ENCODE data around the gene TBX20. TPM values are rescaled to one million over a fixed set of nuclear protein-coding genes. Genes with fewer than 3 reads are reported as not detected.
"Not testable (repeated sequence)": the region's sequence is repeated elsewhere in the genome, so short reads cannot be mapped to it uniquely, and the experiment has no call there.

The TBX20 gene
- total RNA-seq, 1 experiment from 2014 or later: not detected

DNA sequence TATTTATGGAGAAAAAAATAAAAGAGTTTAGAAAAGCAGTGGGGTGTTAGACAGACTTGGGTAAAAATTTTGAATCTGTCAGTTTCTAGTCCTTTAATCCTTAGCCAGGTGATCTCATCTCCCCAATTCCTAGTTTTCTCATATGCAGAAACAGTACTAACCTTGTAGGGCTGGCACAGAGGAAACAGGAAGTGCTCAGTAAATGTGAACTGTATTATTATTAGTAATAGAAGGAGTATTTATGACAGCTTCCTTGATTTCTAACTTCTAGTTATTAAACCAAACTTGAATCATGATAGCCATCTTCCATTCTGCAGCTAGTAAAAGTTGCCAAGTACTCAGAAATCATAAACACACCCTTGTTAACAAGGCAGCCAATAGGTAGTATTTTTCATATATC, 12.5 kb downstream of the TBX20 start:
- no peak overlapping the region for H3K4me2 ChIP-seq (ENCODE audit: low read depth, low read length, poor library complexity, severe bottlenecking)
- no peaks in the 10 kb centered on the region for H4K20me1 ChIP-seq (ENCODE audit: insufficient read depth, low read depth, low read length)
- H3K4me1 ChIP-seq (ENCODE audit: low read length): no peaks in the 10 kb centered on the region
- H3K9me2 ChIP-seq (replicated peaks; ENCODE audit: insufficient read depth, low read length): no peaks in the 10 kb centered on the region
- no peaks in the 10 kb centered on the region for H3K27me3 ChIP-seq (ENCODE audit: low read length)
- no peak overlapping the region for H3K4me3 ChIP-seq (ENCODE audit: low read length)
- no peak overlapping the region for H3K9ac ChIP-seq (ENCODE audit: low read length)
- H3K27ac ChIP-seq (ENCODE audit: low read length): no peak overlapping the region
- no peaks in the 10 kb centered on the region for H3K79me2 ChIP-seq (ENCODE audit: low read length)
- H2AFZ ChIP-seq (ENCODE audit: low read length): no peak overlapping the region
- H3K9me3 ChIP-seq (ENCODE audit: low read length): no peaks in the 10 kb centered on the region
- H3K36me3 ChIP-seq (ENCODE audit: insufficient read depth, low read length): no peaks in the 10 kb centered on the region
- DNase-seq: no peak

DNA sequence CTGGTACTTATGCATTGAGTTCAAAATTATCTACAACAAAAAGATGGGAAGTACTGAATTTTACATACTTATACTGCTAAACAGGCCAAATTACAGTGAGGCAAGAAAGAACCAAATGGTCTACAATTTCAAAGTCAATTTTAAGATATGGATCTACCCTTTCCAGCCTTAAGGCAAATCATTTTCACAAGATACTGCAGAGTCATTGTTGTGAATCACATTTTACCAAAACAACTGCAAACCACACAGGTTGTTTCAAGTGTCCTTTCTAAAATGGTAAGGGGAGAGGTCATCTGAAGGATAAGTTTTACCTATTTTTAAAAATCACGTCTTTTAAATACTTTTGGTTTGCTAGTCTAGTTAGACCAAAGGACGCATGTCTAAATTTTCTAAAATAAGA, 12.9 kb downstream of the TBX20 start:
- H3K9me3 ChIP-seq (ENCODE audit: low read length); H3K9me2 ChIP-seq (replicated peaks; ENCODE audit: insufficient read depth, low read length); H3K4me1 ChIP-seq (ENCODE audit: low read length); H3K27me3 ChIP-seq (ENCODE audit: low read length); H3K4me3 ChIP-seq (ENCODE audit: low read length); H3K36me3 ChIP-seq (ENCODE audit: insufficient read depth, low read length); H3K79me2 ChIP-seq (ENCODE audit: low read length); H3K4me2 ChIP-seq (ENCODE audit: low read depth, low read length, poor library complexity, severe bottlenecking); DNase-seq; H2AFZ ChIP-seq (ENCODE audit: low read length); H4K20me1 ChIP-seq (ENCODE audit: insufficient read depth, low read depth, low read length); H3K27ac ChIP-seq (ENCODE audit: low read length); H3K9ac ChIP-seq (ENCODE audit: low read length): not testable (repeated sequence)

DNA sequence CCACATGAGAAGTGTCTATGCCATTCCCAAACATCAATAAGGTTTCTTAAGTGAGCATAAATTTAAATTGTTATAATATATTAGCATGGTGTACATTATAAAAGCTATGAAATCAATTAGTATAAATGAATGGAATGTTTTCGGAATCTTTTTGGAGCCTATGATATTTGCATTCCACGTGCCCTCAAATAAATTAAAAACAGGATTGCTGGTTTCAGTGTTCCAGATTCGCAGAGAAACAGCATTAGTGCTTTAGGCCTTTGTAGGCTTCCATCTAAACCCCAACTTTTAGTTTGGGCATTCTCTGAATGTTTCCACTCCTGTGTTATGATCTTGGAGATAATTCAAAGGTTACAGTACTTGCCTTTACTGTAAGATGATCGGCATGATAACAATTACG, 15.4 kb downstream of the TBX20 start:
- not testable (repeated sequence) for H3K79me2 ChIP-seq (ENCODE audit: low read length); H3K9ac ChIP-seq (ENCODE audit: low read length); H3K9me2 ChIP-seq (replicated peaks; ENCODE audit: insufficient read depth, low read length); DNase-seq; H3K27ac ChIP-seq (ENCODE audit: low read length); H3K4me1 ChIP-seq (ENCODE audit: low read length); H3K36me3 ChIP-seq (ENCODE audit: insufficient read depth, low read length); H4K20me1 ChIP-seq (ENCODE audit: insufficient read depth, low read depth, low read length); H3K4me3 ChIP-seq (ENCODE audit: low read length); H3K4me2 ChIP-seq (ENCODE audit: low read depth, low read length, poor library complexity, severe bottlenecking); H2AFZ ChIP-seq (ENCODE audit: low read length); H3K9me3 ChIP-seq (ENCODE audit: low read length); H3K27me3 ChIP-seq (ENCODE audit: low read length)

DNA sequence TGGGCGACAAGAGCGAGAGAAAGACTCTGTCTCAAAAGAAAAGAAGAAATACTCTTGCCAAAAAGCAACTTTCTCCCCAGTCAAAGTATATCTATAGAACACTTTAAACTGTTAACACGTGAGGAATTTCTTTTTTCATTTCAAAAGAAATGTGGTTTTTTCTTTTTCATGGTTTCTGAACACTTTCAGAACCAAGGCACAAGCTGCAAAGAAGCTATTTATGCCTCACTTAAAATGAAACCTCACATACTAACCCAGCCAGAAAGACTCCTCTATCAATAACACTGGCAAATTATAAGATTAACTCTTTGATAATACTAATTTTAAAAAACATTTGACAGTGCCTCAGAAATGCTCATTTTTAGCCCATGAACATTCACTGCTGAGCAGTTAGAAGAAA, 20.9 kb downstream of the TBX20 start:
- Histone ChIP-seq H4K20me1 (ENCODE audit: insufficient read depth, low read depth, low read length) (no peaks in the 10 kb centered on the region), H3K4me3 (ENCODE audit: low read length) (no peak overlapping the region), H3K79me2 (ENCODE audit: low read length) (no peaks in the 10 kb centered on the region), H3K9me2 (replicated peaks; ENCODE audit: insufficient read depth, low read length) (no peaks in the 10 kb centered on the region), H3K27me3 (ENCODE audit: low read length) (no peaks in the 10 kb centered on the region), H3K27ac (ENCODE audit: low read length) (no peak overlapping the region), H3K4me1 (ENCODE audit: low read length) (0 out of 2 replicates have a peak, but pooled peaks cover 3% of the 10 kb centered on the region), H3K4me2 (ENCODE audit: low read depth, low read length, poor library complexity, severe bottlenecking) (no peak overlapping the region), H3K9ac (ENCODE audit: low read length) (no peak overlapping the region), H3K9me3 (ENCODE audit: low read length) (no peaks in the 10 kb centered on the region), H3K36me3 (ENCODE audit: insufficient read depth, low read length) (no peaks in the 10 kb centered on the region), H2AFZ (ENCODE audit: low read length) (no peak overlapping the region)
- no peak for DNase-seq

DNA sequence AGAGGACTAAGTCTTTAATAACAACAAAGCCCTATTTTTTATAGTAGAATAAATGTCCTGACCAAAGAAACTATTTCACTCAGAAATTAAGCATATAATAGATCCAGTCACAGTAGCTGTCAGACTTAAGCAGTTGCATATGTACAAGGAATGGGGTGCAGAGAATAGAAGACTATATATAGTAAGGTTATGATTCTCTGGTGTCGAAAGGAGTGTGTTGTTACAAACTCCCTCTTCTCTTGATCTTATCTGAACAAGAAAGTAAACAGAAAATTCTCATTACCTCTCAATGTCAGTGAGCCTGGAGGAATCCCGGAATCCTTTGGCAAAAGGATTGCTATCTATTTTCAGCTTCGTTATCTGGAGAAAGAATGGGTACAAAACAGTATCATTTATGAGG, 22.7 kb downstream of the TBX20 start:
- H3K9me2 ChIP-seq (replicated peaks; ENCODE audit: insufficient read depth, low read length); H3K9me3 ChIP-seq (ENCODE audit: low read length); H3K27ac ChIP-seq (ENCODE audit: low read length); H2AFZ ChIP-seq (ENCODE audit: low read length); H3K79me2 ChIP-seq (ENCODE audit: low read length); H3K4me3 ChIP-seq (ENCODE audit: low read length); H3K9ac ChIP-seq (ENCODE audit: low read length); H3K36me3 ChIP-seq (ENCODE audit: insufficient read depth, low read length); H3K4me1 ChIP-seq (ENCODE audit: low read length); H3K27me3 ChIP-seq (ENCODE audit: low read length); H3K4me2 ChIP-seq (ENCODE audit: low read depth, low read length, poor library complexity, severe bottlenecking); H4K20me1 ChIP-seq (ENCODE audit: insufficient read depth, low read depth, low read length); DNase-seq: not testable (repeated sequence)

DNA sequence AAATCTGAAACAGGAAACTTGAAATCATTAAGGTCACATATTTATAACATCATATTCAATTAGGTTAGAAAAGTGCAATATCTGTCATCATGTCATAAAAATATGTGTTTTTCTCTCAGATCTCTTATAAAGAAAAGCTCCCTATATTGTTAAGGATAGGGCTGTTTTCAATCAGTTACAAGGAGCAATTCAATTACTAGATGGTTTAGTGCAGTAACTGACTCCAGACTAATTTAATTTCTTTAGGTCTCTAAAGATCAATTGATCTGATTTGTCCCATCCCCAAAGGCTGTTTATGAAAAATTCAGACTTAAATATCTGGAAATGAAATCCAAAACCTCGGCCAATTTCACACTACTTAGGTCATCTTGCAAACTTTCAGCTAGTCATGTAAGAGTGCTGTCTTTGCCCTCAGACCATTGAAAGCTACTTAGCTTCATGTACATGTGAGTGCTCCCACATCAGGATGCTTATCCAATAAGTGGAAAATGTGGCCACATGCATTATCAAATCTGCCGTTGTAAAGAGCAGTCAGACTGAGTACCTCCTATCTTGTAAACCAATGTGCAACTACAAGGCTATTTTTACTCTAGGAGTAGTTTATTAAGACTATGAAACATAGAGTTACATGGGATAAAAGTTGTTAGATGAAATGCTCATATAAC, 24.7 kb downstream of the TBX20 start:
- not testable (repeated sequence) for H4K20me1 ChIP-seq (ENCODE audit: insufficient read depth, low read depth, low read length); H3K9ac ChIP-seq (ENCODE audit: low read length); H3K9me2 ChIP-seq (replicated peaks; ENCODE audit: insufficient read depth, low read length); DNase-seq; H3K4me1 ChIP-seq (ENCODE audit: low read length); H3K36me3 ChIP-seq (ENCODE audit: insufficient read depth, low read length); H3K79me2 ChIP-seq (ENCODE audit: low read length); H3K9me3 ChIP-seq (ENCODE audit: low read length); H2AFZ ChIP-seq (ENCODE audit: low read length); H3K27me3 ChIP-seq (ENCODE audit: low read length); H3K4me2 ChIP-seq (ENCODE audit: low read depth, low read length, poor library complexity, severe bottlenecking); H3K4me3 ChIP-seq (ENCODE audit: low read length); H3K27ac ChIP-seq (ENCODE audit: low read length)

DNA sequence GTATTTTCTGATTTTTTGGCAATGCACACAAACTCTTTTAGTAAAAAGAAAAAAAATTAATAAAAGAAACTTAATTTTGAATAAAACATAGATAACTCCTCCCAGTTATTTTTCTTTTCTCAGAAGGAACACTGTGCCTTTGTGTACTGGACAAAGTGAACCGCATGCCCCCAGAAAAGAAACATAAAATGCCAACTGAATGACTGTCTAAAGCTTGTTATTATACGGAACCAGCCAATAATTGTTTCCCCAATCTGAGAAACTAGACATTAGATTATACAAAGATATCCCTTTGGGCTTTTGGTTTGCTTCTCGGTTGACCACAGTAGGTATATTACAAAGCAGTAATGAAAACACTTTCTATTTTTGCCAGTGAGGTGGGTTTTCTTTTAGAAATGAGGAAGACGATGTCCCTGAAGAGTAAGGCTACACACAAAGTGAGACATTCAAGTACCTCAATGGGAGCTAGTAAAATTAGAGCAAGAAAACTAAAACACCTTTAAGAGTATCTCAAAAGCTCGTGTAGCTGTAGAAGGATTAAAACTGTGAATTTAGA, 25.3 kb downstream of the TBX20 start:
- H3K9ac ChIP-seq (ENCODE audit: low read length); H3K9me2 ChIP-seq (replicated peaks; ENCODE audit: insufficient read depth, low read length); H3K79me2 ChIP-seq (ENCODE audit: low read length): not testable (repeated sequence)

DNA sequence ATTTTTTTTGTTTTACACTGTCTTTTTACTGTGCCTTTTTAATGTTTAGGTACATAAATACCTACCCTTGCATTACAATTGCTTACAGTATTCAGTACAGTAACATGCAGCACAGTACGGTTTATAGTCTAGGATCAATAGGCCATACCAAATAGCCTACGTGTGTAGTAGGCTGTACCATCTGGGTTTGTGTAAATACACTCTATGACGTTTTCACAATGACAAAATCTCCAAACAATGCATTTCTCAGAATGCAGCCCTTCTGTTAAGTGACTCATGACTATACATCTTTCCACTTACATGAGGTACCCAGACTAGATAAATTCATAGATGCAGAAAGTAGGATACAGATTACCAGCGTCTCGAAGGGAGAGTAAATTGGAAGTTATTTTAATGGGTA, 26.5 kb downstream of the TBX20 start:
- H2AFZ ChIP-seq (ENCODE audit: low read length); H3K79me2 ChIP-seq (ENCODE audit: low read length); H3K4me1 ChIP-seq (ENCODE audit: low read length); H3K9me2 ChIP-seq (replicated peaks; ENCODE audit: insufficient read depth, low read length); H3K9ac ChIP-seq (ENCODE audit: low read length); H3K4me3 ChIP-seq (ENCODE audit: low read length); DNase-seq; H3K27ac ChIP-seq (ENCODE audit: low read length); H3K36me3 ChIP-seq (ENCODE audit: insufficient read depth, low read length); H4K20me1 ChIP-seq (ENCODE audit: insufficient read depth, low read depth, low read length); H3K27me3 ChIP-seq (ENCODE audit: low read length); H3K9me3 ChIP-seq (ENCODE audit: low read length); H3K4me2 ChIP-seq (ENCODE audit: low read depth, low read length, poor library complexity, severe bottlenecking): not testable (repeated sequence)

More for the DNA sequence above, 25.3 kb downstream of the TBX20 start:
- H3K9me3 ChIP-seq (ENCODE audit: low read length); H3K4me3 ChIP-seq (ENCODE audit: low read length); H3K27me3 ChIP-seq (ENCODE audit: low read length); H2AFZ ChIP-seq (ENCODE audit: low read length); DNase-seq; H4K20me1 ChIP-seq (ENCODE audit: insufficient read depth, low read depth, low read length); H3K4me2 ChIP-seq (ENCODE audit: low read depth, low read length, poor library complexity, severe bottlenecking); H3K4me1 ChIP-seq (ENCODE audit: low read length); H3K36me3 ChIP-seq (ENCODE audit: insufficient read depth, low read length); H3K27ac ChIP-seq (ENCODE audit: low read length): not testable (repeated sequence)

DNA sequence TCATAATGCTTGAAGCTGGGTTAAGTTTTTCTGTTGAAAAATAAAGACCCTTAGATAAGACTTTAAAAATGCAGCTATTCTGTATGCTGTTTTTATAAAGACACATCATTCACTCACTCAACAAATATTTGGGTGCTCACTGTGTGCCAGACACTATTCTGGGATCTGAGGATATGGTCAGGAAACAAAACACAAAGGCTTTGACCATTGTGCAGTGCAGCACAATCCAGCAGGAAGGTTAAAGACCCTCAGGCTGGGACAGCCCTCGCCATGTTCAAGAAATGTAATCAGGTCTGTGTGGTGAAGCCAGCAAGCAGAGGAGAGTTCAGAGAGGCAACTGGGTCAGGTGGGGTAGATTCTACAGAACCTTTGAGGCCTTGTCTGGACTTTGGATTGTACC, 31.5 kb downstream of the TBX20 start:
- not testable (repeated sequence) for H2AFZ ChIP-seq (ENCODE audit: low read length); H3K9me3 ChIP-seq (ENCODE audit: low read length); H3K4me1 ChIP-seq (ENCODE audit: low read length); H3K4me2 ChIP-seq (ENCODE audit: low read depth, low read length, poor library complexity, severe bottlenecking); H3K27ac ChIP-seq (ENCODE audit: low read length); H3K27me3 ChIP-seq (ENCODE audit: low read length); H3K79me2 ChIP-seq (ENCODE audit: low read length); H3K4me3 ChIP-seq (ENCODE audit: low read length); H3K9me2 ChIP-seq (replicated peaks; ENCODE audit: insufficient read depth, low read length); DNase-seq; H4K20me1 ChIP-seq (ENCODE audit: insufficient read depth, low read depth, low read length); H3K9ac ChIP-seq (ENCODE audit: low read length); H3K36me3 ChIP-seq (ENCODE audit: insufficient read depth, low read length)
